Liver (tissue), 9 donors: ENCODE data around the gene RAB44. TPM values are rescaled to one million over a fixed set of nuclear protein-coding genes. Genes with fewer than 3 reads are reported as not detected.

Source experiments
- DNase-seq: peaks from one replicate; pipeline ENCODE4 v3.0.0-alpha.2; 2017; ENCODE audit warnings: low spot score
- H3K27ac ChIP-seq, 2 donors: one replicate each; pipeline ENCODE4 v1.7.0; 2013; ENCODE audit warnings: inconsistent platforms in 2 of 2, low read length in 2 of 2, control low read depth in 1 of 2, low read depth in 1 of 2, mild to moderate bottlenecking in 1 of 2
- H3K27me3 ChIP-seq, 4 donors: one replicate each; pipeline versions ENCODE4 v1.6.1 to v1.7.0; 2013; ENCODE audit warnings: low read length in 3 of 4, inconsistent platforms in 1 of 4, mild to moderate bottlenecking in 1 of 4, moderate library complexity in 1 of 4; ENCODE audit not compliant: control insufficient read depth in 4 of 4, insufficient read depth in 4 of 4
- H3K36me3 ChIP-seq, 4 donors: one replicate each; pipeline versions ENCODE4 v1.6.1 to v1.7.0; 2013; ENCODE audit warnings: low read length in 3 of 4, mild to moderate bottlenecking in 3 of 4, low read depth in 1 of 4, moderate library complexity in 1 of 4; ENCODE audit not compliant: control insufficient read depth in 4 of 4, insufficient read depth in 3 of 4
- H3K4me1 ChIP-seq, 4 donors: one replicate each; pipeline versions ENCODE4 v1.6.1 to v1.7.0; 2013; ENCODE audit warnings: low read length in 3 of 4, mild to moderate bottlenecking in 3 of 4, moderate library complexity in 1 of 4; ENCODE audit not compliant: control insufficient read depth in 4 of 4, insufficient read depth in 4 of 4
- H3K4me3 ChIP-seq, 3 donors: one replicate each; pipeline versions ENCODE4 v1.6.1 to v1.7.0; 2013; ENCODE audit warnings: low read length in 3 of 3, control low read depth in 1 of 3, low read depth in 1 of 3, mild to moderate bottlenecking in 1 of 3
- H3K9ac ChIP-seq, 2 donors: one replicate each; pipeline ENCODE4 v1.7.0; 2013; ENCODE audit warnings: low read length in 2 of 2, mild to moderate bottlenecking in 2 of 2, moderate library complexity in 2 of 2, control low read depth in 1 of 2, low read depth in 1 of 2
- H3K9me3 ChIP-seq, 4 donors: one replicate each; pipeline versions ENCODE4 v1.6.1 to v1.7.0; 2013; ENCODE audit warnings: low read length in 3 of 4; ENCODE audit not compliant: control insufficient read depth in 4 of 4
- ATF3 ChIP-seq: IDR thresholded peaks from 2 replicates; pipeline ENCODE4 v1.6.1; 2016; ENCODE audit warnings: antibody characterized with exemption
- CTCF ChIP-seq: fragments of 150-350 bp; IDR thresholded peaks from 2 replicates; pipeline ENCODE4 v1.5.1; 2017; ENCODE audit warnings: improper control_type of control experiment, low read depth, low read length; ENCODE audit not compliant: missing input control
- FOXA1 ChIP-seq: IDR thresholded peaks from 2 replicates; pipeline ENCODE4 v1.6.1; 2016; ENCODE audit warnings: antibody characterized with exemption
- GABPA ChIP-seq, 2 donors: IDR thresholded peaks in 1 of 2; conservative IDR thresholded peaks in 1 of 2; 2 replicates each; pipeline ENCODE4 v1.6.1; 2016; ENCODE audit warnings: antibody characterized with exemption in 2 of 2, mild to moderate bottlenecking in 1 of 2, moderate library complexity in 1 of 2
- HNF4G ChIP-seq: IDR thresholded peaks from 2 replicates; pipeline ENCODE4 v1.6.1; 2016; ENCODE audit warnings: antibody characterized with exemption
- JUND ChIP-seq, 2 donors: IDR thresholded peaks; 2 replicates each; pipeline ENCODE4 v1.6.1; 2016; ENCODE audit warnings: antibody characterized with exemption in 2 of 2
- RAD21 ChIP-seq, 2 donors: IDR thresholded peaks; 2 replicates each; pipeline ENCODE4 v1.6.1; 2016; ENCODE audit warnings: antibody characterized with exemption in 2 of 2, mild to moderate bottlenecking in 2 of 2
- SP1 ChIP-seq: IDR thresholded peaks from 2 replicates; pipeline ENCODE4 v1.6.1; 2018; ENCODE audit warnings: antibody characterized with exemption, mild to moderate bottlenecking
- YY1 ChIP-seq: IDR thresholded peaks from 2 replicates; pipeline ENCODE4 v1.6.1; 2016; ENCODE audit warnings: antibody characterized with exemption, mild to moderate bottlenecking
- WGBS: extraction: QIAGEN DNeasy Blood & Tissue Kit; methylation state at CpG from one replicate; pipeline ENCODE4 v1.1.7; 2013; 5-methylcytosine and 5-hydroxymethylcytosine counted together
- polyA plus RNA-seq, 2 donors: library from polyadenylated mRNA; stranded (reverse) in 1 of 2; unstranded in 1 of 2; fragments of 200-250 nt in 1 of 2; fragments of >200 nt in 1 of 2; fragmentation: Nextera tagmentation in 1 of 2; extraction: Ambion mirVana in 1 of 2; gene quantifications; one replicate each; pipeline versions ENCODE4 v1.2.1 to v1.2.3, GENCODE V29; 2013 to 2015
- total RNA-seq, 2 donors: library from RNA; depleted of rRNA; stranded (reverse); fragments of >200 nt; gene quantifications; one replicate each; pipeline ENCODE4 v1.2.3, GENCODE V29; 2014
- TF ChIP-seq, protein P1 (sequence below): IDR thresholded peaks from 2 replicates; pipeline ENCODE4 v1.6.1; 2016; ENCODE audit warnings: antibody characterized with exemption, mild to moderate bottlenecking
- TF ChIP-seq, protein P2 (sequence below): IDR thresholded peaks from 2 replicates; pipeline ENCODE4 v1.6.1; 2016; ENCODE audit warnings: antibody characterized with exemption
- donor health status: healthy.
- donor health status: healthy.
- donor health status: healthy.
- donor health status: healthy.
- donor health status: healthy.

Gene RAB44
- total and polyA plus RNA-seq, 4 donors: 0.02 to 1.3 (median 0.08) TPM; not detected in 1

- TF ChIP-seq JUND (IDR thresholded peaks at IDR 0.05) (no peak), ATF3 (no peak), GABPA (IDR thresholded peaks at IDR 0.05 in 1 of 2, conservative IDR thresholded peaks at IDR 0.05 in 1 of 2) (no peak), CTCF (no peak), FOXA1 (no peak), RAD21 (IDR thresholded peaks at IDR 0.05) (no peak)
- TF ChIP-seq, protein P1, sequence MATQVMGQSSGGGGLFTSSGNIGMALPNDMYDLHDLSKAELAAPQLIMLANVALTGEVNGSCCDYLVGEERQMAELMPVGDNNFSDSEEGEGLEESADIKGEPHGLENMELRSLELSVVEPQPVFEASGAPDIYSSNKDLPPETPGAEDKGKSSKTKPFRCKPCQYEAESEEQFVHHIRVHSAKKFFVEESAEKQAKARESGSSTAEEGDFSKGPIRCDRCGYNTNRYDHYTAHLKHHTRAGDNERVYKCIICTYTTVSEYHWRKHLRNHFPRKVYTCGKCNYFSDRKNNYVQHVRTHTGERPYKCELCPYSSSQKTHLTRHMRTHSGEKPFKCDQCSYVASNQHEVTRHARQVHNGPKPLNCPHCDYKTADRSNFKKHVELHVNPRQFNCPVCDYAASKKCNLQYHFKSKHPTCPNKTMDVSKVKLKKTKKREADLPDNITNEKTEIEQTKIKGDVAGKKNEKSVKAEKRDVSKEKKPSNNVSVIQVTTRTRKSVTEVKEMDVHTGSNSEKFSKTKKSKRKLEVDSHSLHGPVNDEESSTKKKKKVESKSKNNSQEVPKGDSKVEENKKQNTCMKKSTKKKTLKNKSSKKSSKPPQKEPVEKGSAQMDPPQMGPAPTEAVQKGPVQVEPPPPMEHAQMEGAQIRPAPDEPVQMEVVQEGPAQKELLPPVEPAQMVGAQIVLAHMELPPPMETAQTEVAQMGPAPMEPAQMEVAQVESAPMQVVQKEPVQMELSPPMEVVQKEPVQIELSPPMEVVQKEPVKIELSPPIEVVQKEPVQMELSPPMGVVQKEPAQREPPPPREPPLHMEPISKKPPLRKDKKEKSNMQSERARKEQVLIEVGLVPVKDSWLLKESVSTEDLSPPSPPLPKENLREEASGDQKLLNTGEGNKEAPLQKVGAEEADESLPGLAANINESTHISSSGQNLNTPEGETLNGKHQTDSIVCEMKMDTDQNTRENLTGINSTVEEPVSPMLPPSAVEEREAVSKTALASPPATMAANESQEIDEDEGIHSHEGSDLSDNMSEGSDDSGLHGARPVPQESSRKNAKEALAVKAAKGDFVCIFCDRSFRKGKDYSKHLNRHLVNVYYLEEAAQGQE: no peak
- TF ChIP-seq, protein P2, sequence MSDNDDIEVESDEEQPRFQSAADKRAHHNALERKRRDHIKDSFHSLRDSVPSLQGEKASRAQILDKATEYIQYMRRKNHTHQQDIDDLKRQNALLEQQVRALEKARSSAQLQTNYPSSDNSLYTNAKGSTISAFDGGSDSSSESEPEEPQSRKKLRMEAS: no peak
- Histone ChIP-seq H3K27ac (no peak overlapping the region), H3K4me3 (no peak overlapping the region), H3K9ac (no peak overlapping the region), H3K27me3 (no peaks in the 10 kb centered on the region), H3K4me1 (no peaks in the 10 kb centered on the region), H3K9me3 (peaks cover 0 to 3% (median 2%) of the 10 kb centered on the region in 4 donors), H3K36me3 (no peaks in the 10 kb centered on the region)
- DNase-seq: no peak
- WGBS: 90% methylated on average over 5 of the region's 5 CpGs
Measured at GRCh38 chr6:36749829-36750489, 52.3 kb downstream of the RAB44 start.

- H3K9me3 ChIP-seq: peaks cover 0 to 3% (median 2%) of the 10 kb centered on the region in 4 donors
- no peak overlapping the region for H3K27ac ChIP-seq
- 95% methylated on average over 3 of the region's 3 CpGs for WGBS
- no peaks in the 10 kb centered on the region for H3K4me1 ChIP-seq
- TF ChIP-seq YY1 (no peak), SP1 (no peak)
- no peak for DNase-seq
- no peak overlapping the region for H3K4me3 ChIP-seq
- H3K27me3 ChIP-seq: no peaks in the 10 kb centered on the region
- no peak overlapping the region for H3K9ac ChIP-seq
- H3K36me3 ChIP-seq: no peaks in the 10 kb centered on the region
Measured at GRCh38 chr6:36751091-36751490, 53.5 kb downstream of the RAB44 start.

DNA sequence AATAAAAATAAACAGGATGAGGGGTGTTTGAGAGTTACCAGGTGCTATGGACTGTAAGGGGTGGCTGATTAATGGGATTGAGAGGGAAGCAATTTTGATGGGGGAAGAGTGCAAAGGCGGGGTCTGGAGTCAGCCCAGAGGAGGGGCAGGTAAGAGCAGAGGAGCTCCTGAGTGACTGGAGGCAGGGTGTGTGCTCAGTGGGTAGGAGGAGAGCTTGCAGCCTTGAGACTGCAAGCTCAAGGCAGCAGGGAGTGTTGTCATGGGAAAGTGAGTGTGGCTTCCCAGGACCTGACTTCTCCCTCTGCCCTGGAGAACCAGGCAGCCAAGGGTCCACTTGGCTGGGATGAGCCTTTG is 54.2 kb downstream of the RAB44 start:
- no peak for TF ChIP-seq HNF4G
- no peak for TF ChIP-seq CTCF
- DNase-seq: no peak
- Histone ChIP-seq H3K4me1 (no peaks in the 10 kb centered on the region), H3K27me3 (no peaks in the 10 kb centered on the region), H3K4me3 (no peak overlapping the region), H3K9me3 (peaks cover 0 to 3% (median 2%) of the 10 kb centered on the region in 4 donors), H3K9ac (no peak overlapping the region), H3K27ac (no peak overlapping the region), H3K36me3 (no peaks in the 10 kb centered on the region)
- 4% methylated on average over 1 of the region's 1 CpG for WGBS
